MCF 10A (cell line): ENCODE results near the gene KLRF2. TPM values are rescaled to one million over a fixed set of nuclear protein-coding genes. Genes with fewer than 3 reads are reported as not detected.
"Not testable (repeated sequence)": the region's sequence is repeated elsewhere in the genome, so short reads cannot be mapped to it uniquely, and the experiment has no call there.

Experiments
- BruUV-seq: library from RNA; stranded (reverse); fragments of 400-500 nt; replicated peaks from 2 replicates; lab custom pipeline; 2021; lab: Mats Ljungman, UMichigan
- CTCF ChIA-PET: fragments of 300-600 bp; sonication (Branson Sonifier 250); formaldehyde crosslinking; extraction: SDS; loops from one replicate; lab custom pipeline; 2021; ENCODE audit warnings: antibody characterized with exemption, inconsistent platforms; lab: Yijun Ruan, JAX
- POLR2A ChIA-PET: fragments of 300-600, 350-650 bp; sonication (Branson Sonifier 250); formaldehyde crosslinking; extraction: SDS; loops from one replicate; lab custom pipeline; 2020; ENCODE audit warnings: antibody characterized with exemption, inconsistent platforms; lab: Yijun Ruan, JAX
- DNase-seq: peaks from one replicate; pipeline ENCODE4 v3.0.0-alpha.2; 2018; ENCODE audit not compliant: unreplicated experiment
- H3K27ac Mint-ChIP-seq: one replicate; pipeline ENCODE4 v1.8.0; 2022; ENCODE audit warnings: mild to moderate bottlenecking, low read depth, mixed read lengths; ENCODE audit not compliant: unreplicated experiment
- H3K27me3 Mint-ChIP-seq: one replicate; pipeline ENCODE4 v1.8.0; 2022; ENCODE audit warnings: mixed read lengths; ENCODE audit not compliant: insufficient read depth, unreplicated experiment
- H3K36me3 Mint-ChIP-seq: one replicate; pipeline ENCODE4 v1.8.0; 2022; ENCODE audit warnings: mild to moderate bottlenecking, moderate library complexity, mixed read lengths; ENCODE audit not compliant: insufficient read depth, unreplicated experiment
- H3K4me1 Mint-ChIP-seq: one replicate; pipeline ENCODE4 v1.8.0; 2022; ENCODE audit warnings: mixed read lengths; ENCODE audit not compliant: insufficient read depth, unreplicated experiment
- H3K4me3 Mint-ChIP-seq: one replicate; pipeline ENCODE4 v1.8.0; 2022; ENCODE audit warnings: mild to moderate bottlenecking, moderate library complexity, mixed read lengths; ENCODE audit not compliant: unreplicated experiment
- H3K9me3 Mint-ChIP-seq: one replicate; pipeline ENCODE4 v1.8.0; 2022; ENCODE audit warnings: mixed read lengths; ENCODE audit not compliant: unreplicated experiment
- CTCF ChIP-seq: fragments of 200-600 bp; IDR thresholded peaks from one replicate; pipeline ENCODE4 v1.8.0; 2022; ENCODE audit warnings: antibody characterized with exemption, mild to moderate bottlenecking; ENCODE audit not compliant: unreplicated experiment
- intact Hi-C: fragments of 100-400 bp; cut with micrococcal nuclease; formaldehyde crosslinking; loops from 2 replicates; pipeline ENCODE4 v1.14.1; 2022
- total RNA-seq: library from RNA; stranded (reverse); gene quantifications from 2 replicates; pipeline ENCODE4 v1.2.3, GENCODE V29; 2022

Gene KLRF2
- total RNA-seq, 1 experiment from 2014 or later = not detected

DNA sequence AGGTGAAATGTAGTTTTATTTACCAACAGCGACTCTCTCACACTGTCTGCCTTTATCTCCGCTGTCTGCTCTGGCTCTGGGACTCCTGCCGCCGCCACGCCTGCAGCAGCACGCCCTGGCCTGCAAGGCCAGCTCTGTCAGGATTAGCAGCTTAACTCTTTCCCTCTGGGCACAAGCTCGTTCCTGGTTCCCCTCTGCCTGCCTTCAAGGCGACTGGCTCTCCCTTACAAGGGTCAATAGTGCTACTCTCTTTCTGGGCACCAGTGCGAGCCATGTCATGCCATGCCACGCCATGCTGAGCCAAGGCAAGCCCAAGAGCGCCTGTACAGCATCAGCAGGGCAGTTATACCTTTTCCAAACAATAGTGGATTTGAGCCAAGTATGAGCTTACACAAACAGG is 8.5 kb upstream of the KLRF2 start:
- POLR2A ChIA-PET = interaction anchor here (0.6 to 4.4 kb wide), 4 partner anchors 11 to 228 kb away, joined by 3 to 46 read pairs (median 4); no protein-coding TSS in a partner anchor
- intact Hi-C loops = no loop called here
- Mint-ChIP-seq H3K27ac (peak overlapping the region; percentile 78), H3K4me1 (peaks cover 25% of the 10 kb centered on the region), H3K4me3 (no peak overlapping the region), H3K36me3 (peaks cover 6% of the 10 kb centered on the region), H3K9me3 (no peaks in the 10 kb centered on the region), H3K27me3 (no peaks in the 10 kb centered on the region)
- DNase-seq = peak; percentile 64
- no TSS peak for BruUV-seq
- TF ChIP-seq CTCF = no peak
- CTCF ChIA-PET = interaction anchor here (0.6 to 2.9 kb wide), 13 partner anchors 9 to 282 kb away, joined by 3 to 9 read pairs (median 4); partner anchors contain the start of gene KLRF2

- CTCF ChIA-PET = interaction anchor here (0.6 kb wide), 1 partner anchor 263 kb away, joined by 4 read pairs; no protein-coding TSS in a partner anchor
- H3K36me3 Mint-ChIP-seq, H3K4me3 Mint-ChIP-seq, DNase-seq, BruUV-seq, H3K9me3 Mint-ChIP-seq, intact Hi-C loops, H3K27ac Mint-ChIP-seq, H3K27me3 Mint-ChIP-seq, POLR2A ChIA-PET: not testable (repeated sequence)
- peaks cover 15% of the 10 kb centered on the region for H3K4me1 Mint-ChIP-seq
These were observed 5.2 kb upstream of the KLRF2 start for GRCh38 chr12:9876120-9876519.

DNA sequence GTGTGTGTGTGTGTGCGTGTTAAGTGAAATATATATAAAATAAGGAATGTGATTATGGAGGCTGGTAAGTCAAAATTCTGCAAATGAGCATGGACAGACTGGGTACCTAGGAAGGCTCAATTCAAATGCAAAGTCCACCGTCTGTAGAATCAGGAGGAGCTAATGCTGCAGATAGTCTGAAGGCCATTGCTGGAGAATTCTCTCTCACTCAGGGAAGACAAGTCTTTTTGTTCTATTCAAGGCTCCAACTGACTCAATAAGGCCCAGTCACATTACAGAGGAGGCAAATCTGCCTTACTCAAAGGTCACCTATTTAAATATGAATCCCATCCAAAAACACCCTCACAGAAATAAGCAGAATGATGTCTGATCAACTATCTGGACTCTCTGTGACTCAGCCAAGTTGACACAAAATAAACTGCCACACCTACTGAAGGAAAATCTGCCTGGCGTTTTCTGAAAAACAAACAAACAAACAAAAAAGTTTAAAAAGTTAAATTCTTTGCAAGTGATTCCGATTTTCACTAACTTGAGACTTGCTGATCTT is 684 bp upstream of the KLRF2 start:
- Mint-ChIP-seq H3K27me3 (no peaks in the 10 kb centered on the region), H3K36me3 (no peaks in the 10 kb centered on the region), H3K9me3 (no peaks in the 10 kb centered on the region), H3K27ac (no peak overlapping the region), H3K4me3 (no peak overlapping the region), H3K4me1 (peaks cover 6% of the 10 kb centered on the region)
- BruUV-seq = no TSS peak
- no peak for DNase-seq
- no peak for TF ChIP-seq CTCF
- ChIA-PET CTCF (interaction anchor here (0.9 kb wide), 1 partner anchor 8 kb away, joined by 6 read pairs; no protein-coding TSS in a partner anchor), POLR2A (interaction anchor here (1.4 kb wide), 1 partner anchor 11 kb away, joined by 7 read pairs; the partner anchor contains the start of gene CLEC2B)
- intact Hi-C loops = no loop called here

- no peaks in the 10 kb centered on the region for H3K9me3 Mint-ChIP-seq
- peaks cover 6% of the 10 kb centered on the region for H3K4me1 Mint-ChIP-seq
- POLR2A ChIA-PET = interaction anchor here (0.6 to 2.6 kb wide), 4 partner anchors 10 to 219 kb away, joined by 3 to 46 read pairs (median 8); partner anchors contain the start of gene CLEC2B
- DNase-seq = no peak
- H3K27me3 Mint-ChIP-seq = no peaks in the 10 kb centered on the region
- H3K4me3 Mint-ChIP-seq = no peak overlapping the region
- CTCF ChIA-PET = no interaction called here
- no TSS peak for BruUV-seq
- no peaks in the 10 kb centered on the region for H3K36me3 Mint-ChIP-seq
- no peak overlapping the region for H3K27ac Mint-ChIP-seq
- intact Hi-C loops = no loop called here
- TF ChIP-seq CTCF = no peak
These were observed 699 bp downstream of the KLRF2 start for GRCh38 chr12:9881988-9882387.
